Stimulated activated CD8-positive, alpha-beta memory T cell treated with anti-CD3 and anti-CD28 coated beads, Interleukin-7, amount 100 ng/mL, for 1 hour (primary cell): ENCODE results near the gene ARID5B.
"Not testable (repeated sequence)": the region's sequence is repeated elsewhere in the genome, so short reads cannot be mapped to it uniquely, and the experiment has no call there.

Source experiments
- DNase-seq, 2 donors: peaks; one replicate each; pipeline ENCODE4 v3.0.0-alpha.2; 2020; ENCODE audit warnings: low read depth in 2 of 2

The ARID5B gene

GRCh38 chr10:62016623-62017490 is 115.4 kb downstream of the ARID5B start:
- DNase-seq: no peak

- no peak for DNase-seq
These were observed 116.0 kb downstream of the ARID5B start for GRCh38 chr10:62017491-62017870.

GRCh38 chr10:62018131-62018911 is 116.8 kb downstream of the ARID5B start:
- no peak for DNase-seq

GRCh38 chr10:62019013-62019684 is 117.7 kb downstream of the ARID5B start:
- no peak for DNase-seq

GRCh38 chr10:62019685-62020359 is 118.3 kb downstream of the ARID5B start:
- no peak for DNase-seq

GRCh38 chr10:62021128-62021665 is 119.7 kb downstream of the ARID5B start:
- no peak for DNase-seq

GRCh38 chr10:62021978-62022802 is 120.7 kb downstream of the ARID5B start:
- no peak for DNase-seq

GRCh38 chr10:62022830-62023229 is 121.3 kb downstream of the ARID5B start:
- no peak for DNase-seq

GRCh38 chr10:62023329-62023728 is 121.8 kb downstream of the ARID5B start:
- DNase-seq: no peak

- no peak for DNase-seq
These were observed 122.7 kb downstream of the ARID5B start for GRCh38 chr10:62024026-62024701.

GRCh38 chr10:62025134-62025794 is 123.8 kb downstream of the ARID5B start:
- DNase-seq: no peak

GRCh38 chr10:62025901-62026879 is 124.7 kb downstream of the ARID5B start:
- DNase-seq: no peak

GRCh38 chr10:62027841-62028501 is 126.5 kb downstream of the ARID5B start:
- no peak for DNase-seq

- not testable (repeated sequence) for DNase-seq
These were observed 127.0 kb downstream of the ARID5B start for GRCh38 chr10:62028502-62028842.

- no peak for DNase-seq
These were observed 127.9 kb downstream of the ARID5B start for GRCh38 chr10:62029401-62029800.

GRCh38 chr10:62031507-62031906 is 130.0 kb downstream of the ARID5B start:
- DNase-seq: no peak

GRCh38 chr10:62033125-62033524 is 131.6 kb downstream of the ARID5B start:
- DNase-seq: no peak

- DNase-seq: no peak
These were observed 132.7 kb downstream of the ARID5B start for GRCh38 chr10:62034096-62034640.
